ENCODE results near the gene NR0B1.

NR0B1 gene

DNA sequence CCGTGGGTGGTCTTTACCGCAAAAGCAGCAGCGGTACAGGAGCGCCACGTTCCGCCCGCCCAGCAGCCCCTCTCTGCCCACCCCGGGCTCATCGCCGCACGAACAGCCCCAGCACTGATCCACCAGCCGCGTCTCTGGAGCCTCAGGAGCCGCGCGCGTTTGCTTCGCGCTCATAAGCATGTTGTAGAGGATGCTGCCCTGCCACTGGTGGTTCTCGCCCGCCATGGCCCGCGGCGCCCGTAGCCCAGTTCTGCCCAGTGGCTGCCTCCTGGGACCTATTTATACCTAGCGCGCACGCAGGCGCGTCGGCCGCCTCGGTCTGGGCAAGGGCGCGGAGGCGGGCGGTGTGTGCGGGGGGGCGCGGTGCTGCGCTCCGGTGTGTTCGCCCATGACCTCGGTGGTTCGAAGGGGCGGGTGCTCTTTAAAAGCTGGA, at the start of gene NR0B1:
TSS of gene NR0B1 (minus strand) at position 252 of the 433 bp plus-strand sequence. CDS start at position 225, 27 bp downstream.
- no peak for DNase-seq

GRCh38 chrX:30349946-30350345, 40.8 kb upstream of the NR0B1 start:
- DNase-seq, result no peak

DNA sequence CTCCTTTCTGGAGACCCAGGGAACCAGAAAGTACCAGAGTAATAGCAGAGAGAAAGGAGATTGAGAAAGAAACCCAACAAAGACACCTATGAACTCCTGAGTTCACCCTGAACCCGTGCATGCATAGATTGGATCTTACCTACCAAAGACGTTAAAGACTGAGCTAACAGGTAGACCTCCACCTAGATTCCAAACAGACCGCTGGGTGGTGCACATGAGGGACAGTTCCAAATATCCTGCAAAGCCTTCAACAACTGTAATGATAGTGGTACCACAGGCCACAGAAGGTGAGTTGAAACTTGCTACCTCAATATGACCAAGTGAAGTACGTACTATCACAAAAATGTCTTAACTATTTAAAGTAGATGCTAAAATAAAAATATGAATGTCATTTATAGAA, 34.0 kb upstream of the NR0B1 start:
- no peak for DNase-seq

DNA sequence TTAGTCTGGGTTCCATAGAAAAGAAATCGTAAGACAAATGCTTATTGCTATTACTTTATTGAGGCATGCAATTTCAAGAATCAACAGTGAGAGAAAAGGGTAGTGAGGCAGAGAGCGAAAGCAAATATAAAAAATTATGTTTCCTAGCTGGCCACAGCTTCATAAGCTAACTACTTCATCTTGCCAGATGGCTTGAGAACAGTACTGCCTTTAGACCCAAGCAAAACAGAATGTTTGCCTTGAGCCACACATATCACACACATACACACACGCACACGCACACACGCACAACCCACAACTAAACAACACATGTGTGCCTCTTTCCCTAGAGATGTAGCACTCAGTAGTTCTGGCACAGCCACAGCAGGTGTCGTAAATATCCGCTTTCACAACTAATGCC, 31.6 kb upstream of the NR0B1 start:
- no peak for DNase-seq

DNA sequence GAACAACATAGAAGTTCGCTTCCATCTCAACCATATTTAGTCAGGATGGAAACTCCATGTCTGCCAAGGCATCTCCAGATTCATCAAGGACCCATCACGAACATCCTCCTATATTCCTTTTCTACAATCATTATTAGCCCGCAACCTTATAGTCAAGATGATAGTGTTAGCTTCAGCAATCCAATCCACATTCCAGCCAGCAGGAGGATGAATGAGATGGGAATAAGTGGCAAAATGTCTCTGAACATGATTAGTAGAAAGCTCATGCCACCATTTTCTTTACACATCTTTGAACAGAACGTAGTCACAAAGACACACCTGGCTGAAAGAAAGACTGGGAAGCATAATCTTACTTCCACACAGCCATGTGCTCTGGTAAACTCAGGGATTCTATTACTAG, 18.6 kb upstream of the NR0B1 start:
- DNase-seq, result no peak

DNA sequence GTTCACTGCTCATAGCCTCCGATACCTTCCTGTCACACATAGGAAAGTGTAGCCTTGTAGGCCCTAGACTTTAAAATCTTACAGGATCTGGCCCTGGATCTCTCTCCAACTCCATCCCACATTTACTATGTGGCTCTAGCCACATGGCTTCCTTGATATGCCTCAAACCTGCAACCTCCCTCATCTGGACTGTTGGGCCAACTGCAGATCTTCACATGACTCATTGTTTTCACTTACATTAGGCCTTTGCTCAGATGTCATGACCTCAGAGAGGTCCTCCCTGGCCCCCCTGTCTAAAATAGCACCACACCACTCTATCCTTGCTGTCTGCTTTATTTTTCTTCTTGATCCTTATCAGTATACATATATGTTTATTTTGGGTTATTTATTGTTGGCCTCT, 8.1 kb upstream of the NR0B1 start:
- no peak for DNase-seq

- no peak for DNase-seq
Observed at GRCh38 chrX:30313322-30313721, 4.1 kb upstream of the NR0B1 start.

- DNase-seq, result no peak
Observed at GRCh38 chrX:30312858-30313257, 3.7 kb upstream of the NR0B1 start.

DNA sequence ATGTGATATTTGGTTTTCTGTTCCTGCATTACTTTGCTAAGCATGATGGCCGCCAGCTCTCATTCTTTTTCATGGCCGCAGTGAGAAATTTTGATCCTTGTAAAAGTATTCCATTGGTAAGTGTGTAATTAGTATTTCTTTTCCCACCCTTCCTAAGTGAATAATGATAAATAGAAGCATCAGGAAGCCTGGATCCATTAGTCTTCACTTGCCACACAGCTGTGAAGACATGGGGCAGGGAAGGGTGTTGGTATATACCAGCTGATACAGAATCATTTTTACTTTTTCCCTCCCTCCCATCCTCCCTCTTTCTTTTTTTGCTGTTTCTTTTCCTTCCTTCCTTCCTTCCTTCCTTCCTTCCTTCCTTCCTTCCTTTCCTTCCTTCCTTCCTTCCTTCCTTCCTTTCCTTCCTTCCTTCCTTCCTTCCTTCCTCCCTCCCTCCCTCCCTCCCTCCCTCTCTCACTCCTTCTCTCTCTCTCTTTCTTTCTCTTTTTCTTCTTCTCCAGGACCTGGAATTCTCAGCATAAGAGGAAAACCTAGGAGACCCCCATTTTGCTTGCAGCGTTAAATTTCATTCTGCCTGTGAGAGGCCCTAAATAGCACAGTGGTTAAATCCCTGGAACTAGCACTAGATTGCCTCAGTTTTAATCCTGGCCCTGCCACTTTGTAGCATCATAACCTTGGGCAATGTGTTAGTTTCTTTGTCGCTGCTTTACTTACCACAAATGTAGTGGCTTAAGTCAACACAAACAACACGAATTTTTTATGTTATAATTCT, 1.4 kb upstream of the NR0B1 start:
- DNase-seq, result no peak

DNA sequence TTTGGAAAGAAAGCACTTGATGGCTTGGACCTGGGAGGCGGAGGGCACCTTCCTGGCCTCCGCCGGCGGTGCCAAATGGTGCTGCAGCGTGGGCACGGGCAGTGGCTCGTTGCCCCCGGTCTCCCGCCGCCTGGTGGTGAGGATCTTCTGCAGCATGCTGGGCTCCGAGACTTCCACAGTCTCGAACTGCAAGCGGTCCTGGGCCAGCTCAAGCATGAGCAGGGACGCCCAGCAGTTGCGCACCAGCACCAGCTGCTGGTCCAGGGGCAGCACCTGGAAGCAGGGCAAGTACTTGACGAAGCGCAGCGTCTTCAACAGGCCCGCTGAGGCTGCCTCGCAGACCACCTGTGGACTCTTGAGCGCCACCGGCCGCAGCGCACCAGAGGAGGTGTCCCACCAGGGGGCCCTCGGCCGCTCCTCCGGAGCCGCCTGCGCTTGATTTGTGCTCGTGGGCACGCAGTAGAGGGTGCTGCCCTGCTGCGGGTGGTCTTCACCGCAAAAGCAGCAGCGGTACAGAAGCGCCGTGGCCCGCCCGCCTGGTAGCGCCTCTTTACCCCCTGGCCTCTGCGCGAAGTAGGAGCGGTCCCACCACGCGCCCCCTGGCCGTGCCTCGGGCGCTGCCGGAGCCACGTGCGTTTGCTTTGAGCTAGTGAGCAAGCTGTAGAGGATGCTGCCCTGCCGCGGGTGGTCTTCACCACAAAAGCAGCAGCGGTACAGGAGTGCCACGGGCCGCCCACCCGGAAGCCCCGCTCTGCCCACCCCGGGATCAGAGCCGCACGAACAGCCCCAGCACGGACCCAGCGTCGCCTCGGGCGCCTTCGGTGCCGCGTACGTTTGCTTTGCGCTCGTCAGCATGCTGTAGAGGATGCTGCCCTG, 689 bp downstream of the NR0B1 start:
- no peak for DNase-seq

GRCh38 chrX:30307466-30307865, 1.7 kb downstream of the NR0B1 start:
- DNase-seq, result no peak

- no peak for DNase-seq
Observed at GRCh38 chrX:30304866-30305265, 4.3 kb downstream of the NR0B1 start.

DNA sequence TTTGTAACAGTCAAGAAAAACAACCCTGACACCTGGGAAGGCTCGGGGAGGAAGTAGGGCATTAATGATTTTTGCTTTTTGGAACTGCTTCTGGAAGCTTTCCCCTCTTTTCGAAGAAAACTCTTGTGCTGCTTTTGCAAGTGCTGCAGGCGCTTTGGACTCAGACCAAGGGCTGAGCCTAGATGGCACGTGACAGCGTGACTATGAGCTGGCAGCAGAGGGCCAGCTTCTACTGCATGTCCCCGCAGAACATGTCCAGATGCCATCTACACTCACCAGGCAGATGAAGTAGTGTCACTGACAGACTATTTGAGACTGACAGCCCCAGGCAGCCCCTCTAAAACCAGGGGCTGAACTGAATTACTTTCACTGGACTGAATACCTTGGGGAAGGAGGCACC, 6.2 kb downstream of the NR0B1 start:
- DNase-seq, result no peak

GRCh38 chrX:30301963-30302362, 7.2 kb downstream of the NR0B1 start:
- no peak for DNase-seq

- DNase-seq, result no peak
Observed at GRCh38 chrX:30301208-30301607, 8.0 kb downstream of the NR0B1 start.

DNA sequence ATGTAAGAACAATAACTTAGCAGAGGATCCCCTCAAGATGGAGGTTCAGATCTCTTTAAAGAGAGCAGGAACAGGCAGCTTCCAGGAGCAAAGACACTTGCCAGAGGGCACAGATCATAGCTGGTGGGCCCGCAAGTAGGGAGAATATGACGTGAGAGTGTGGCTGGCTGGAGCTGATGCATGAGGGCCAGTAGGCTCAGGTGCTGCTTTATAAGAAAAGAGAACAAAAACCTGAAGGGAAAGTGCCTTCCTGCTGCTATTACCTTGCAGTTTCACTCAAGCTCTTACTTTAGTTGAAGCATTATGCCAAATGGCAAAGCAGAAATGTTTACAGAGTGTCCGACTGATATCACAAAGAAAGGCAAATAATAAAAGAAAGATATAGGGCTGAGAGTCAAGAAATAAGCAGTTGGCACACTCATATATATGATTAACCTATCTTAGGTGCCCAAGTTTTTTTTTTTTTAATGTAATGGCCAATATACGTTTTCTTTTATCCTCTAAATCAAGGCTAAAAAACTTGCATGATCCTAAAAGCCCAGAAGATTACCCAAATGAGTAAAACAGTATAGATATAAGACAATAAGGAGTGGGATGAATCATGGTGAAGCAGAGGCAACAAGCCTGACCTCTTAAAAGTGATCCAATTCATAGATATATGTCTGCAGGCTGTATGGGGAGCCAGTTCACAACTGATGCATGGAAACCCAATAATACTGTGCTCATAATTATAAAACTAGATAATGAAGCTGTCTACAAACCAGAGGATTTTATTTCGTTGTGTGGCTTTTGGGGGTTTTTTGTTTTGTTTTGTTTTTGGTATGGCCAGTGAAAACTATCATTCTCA, 12.6 kb downstream of the NR0B1 start:
- DNase-seq, result no peak

- no peak for DNase-seq
Observed at GRCh38 chrX:30283456-30284200, 25.6 kb downstream of the NR0B1 start.

GRCh38 chrX:30282527-30282926, 26.7 kb downstream of the NR0B1 start:
- DNase-seq, result no peak

DNA sequence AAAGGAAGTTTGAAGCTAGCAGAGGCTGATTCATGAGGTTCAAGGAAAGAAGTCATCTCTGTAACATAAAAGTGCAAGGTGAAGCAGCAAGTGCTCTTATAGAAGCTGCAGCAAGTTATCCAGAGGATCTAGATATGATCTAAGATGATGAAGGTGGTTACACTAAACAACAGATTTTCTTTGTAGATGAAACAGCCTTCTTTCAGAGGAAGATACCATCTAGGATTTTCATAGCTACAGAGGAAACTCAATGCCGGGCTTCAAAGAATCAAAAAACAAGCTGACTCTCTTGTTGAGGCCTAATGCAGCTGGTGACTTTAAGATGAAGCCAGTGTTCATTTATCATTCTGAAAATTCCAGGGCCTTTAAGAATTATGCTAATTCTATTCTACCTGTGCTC, 28.8 kb downstream of the NR0B1 start:
- DNase-seq, result no peak

DNA sequence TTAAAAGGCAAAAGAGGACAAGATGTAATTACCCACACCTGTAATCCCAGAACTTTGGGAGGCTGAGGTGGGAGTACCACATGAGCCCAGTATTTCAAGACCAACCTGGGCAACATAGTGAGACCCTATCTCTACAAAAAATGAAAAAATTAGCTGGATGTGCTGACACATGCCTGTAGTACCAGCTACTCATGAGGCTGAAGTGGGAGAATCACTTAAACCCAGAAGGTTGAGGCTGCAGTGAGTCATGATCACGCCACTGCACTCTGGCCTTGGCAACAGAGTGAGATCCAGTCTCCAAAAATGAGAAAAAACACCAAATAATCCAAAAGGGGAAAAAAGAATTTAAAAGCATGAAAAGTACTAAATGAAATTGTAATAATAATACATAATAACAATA, 30.8 kb downstream of the NR0B1 start:
- DNase-seq, result no peak

- DNase-seq, result no peak
Observed at GRCh38 chrX:30275498-30275897, 33.7 kb downstream of the NR0B1 start.

DNA sequence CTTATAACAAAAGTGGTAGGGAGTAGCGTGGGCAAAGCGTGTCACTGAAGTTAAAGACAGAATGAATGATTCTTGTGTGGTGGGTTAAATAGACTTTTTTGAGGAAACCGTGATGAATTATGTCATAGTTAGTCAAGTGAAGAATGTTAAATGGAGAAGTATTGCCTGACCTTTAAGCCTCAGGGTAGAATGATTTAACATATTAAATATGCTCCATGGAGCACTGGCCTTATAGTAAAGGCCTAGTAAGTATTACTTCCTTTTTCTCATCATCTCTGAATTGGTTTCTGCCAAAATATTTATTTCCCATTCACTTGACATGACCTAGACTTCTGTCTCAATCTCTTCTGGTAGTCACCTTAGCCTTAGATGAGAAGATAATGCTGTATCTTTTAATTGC, 38.6 kb downstream of the NR0B1 start:
- no peak for DNase-seq

DNA sequence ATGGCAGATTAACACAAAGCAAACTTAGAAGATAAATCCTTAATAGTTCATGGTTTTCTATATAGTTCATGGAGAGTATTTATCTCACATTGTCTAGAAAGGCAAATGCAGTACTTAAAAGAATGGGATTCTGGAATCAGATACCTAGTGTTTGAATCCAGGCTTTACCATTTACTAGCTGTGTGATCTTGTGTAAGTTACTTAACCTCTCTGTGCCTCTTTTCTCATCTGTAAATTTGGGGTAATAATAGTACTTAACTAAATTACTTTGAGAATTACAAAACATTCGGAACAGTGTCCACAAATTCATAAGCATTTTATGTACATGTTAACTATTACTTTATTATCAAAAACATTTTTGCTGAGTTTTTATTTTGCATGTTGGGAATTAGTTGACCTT, 46.4 kb downstream of the NR0B1 start:
- DNase-seq, result no peak
